H9 (cell line): ENCODE measurements around the gene RMDN2. TPM values are rescaled to one million over a fixed set of nuclear protein-coding genes. Genes with fewer than 3 reads are reported as not detected.

Source experiments
- DNase-seq: peaks from one replicate; pipeline ENCODE4 v3.0.0-alpha.2; 2017
- H2AFZ ChIP-seq: one replicate; pipeline ENCODE4 v1.6.1; 2013; ENCODE audit warnings: mild to moderate bottlenecking, low read length, control low read depth, moderate library complexity
- H2AK5ac ChIP-seq: 2 replicates; pipeline ENCODE4 v1.6.1; 2013; ENCODE audit warnings: low read length, control low read depth, mixed read lengths; ENCODE audit not compliant: insufficient read length
- H2BK120ac ChIP-seq: one replicate; pipeline ENCODE4 v1.6.1; 2013; ENCODE audit warnings: low read depth, mild to moderate bottlenecking, low read length, control low read depth, inconsistent platforms; ENCODE audit not compliant: poor library complexity, severe bottlenecking
- H2BK12ac ChIP-seq: 2 replicates; pipeline ENCODE4 v1.6.1; 2013; ENCODE audit warnings: low read length, control low read depth, mixed read lengths, low read depth; ENCODE audit not compliant: insufficient read length
- H2BK15ac ChIP-seq: 2 replicates; pipeline ENCODE4 v1.6.1; 2013; ENCODE audit warnings: low read depth, low read length, control low read depth
- H2BK20ac ChIP-seq: one replicate; pipeline ENCODE4 v1.6.1; 2013; ENCODE audit warnings: low read depth, mild to moderate bottlenecking, low read length, control low read depth, inconsistent platforms; ENCODE audit not compliant: poor library complexity, severe bottlenecking
- H2BK5ac ChIP-seq: 2 replicates; pipeline ENCODE4 v1.6.1; 2013; ENCODE audit warnings: low read length, control low read depth, mixed read lengths; ENCODE audit not compliant: insufficient read length
- H3K14ac ChIP-seq: 2 replicates; pipeline ENCODE4 v1.6.1; 2013; ENCODE audit warnings: low read length, control low read depth; ENCODE audit not compliant: insufficient read depth
- H3K18ac ChIP-seq: 2 replicates; pipeline ENCODE4 v1.6.1; 2013; ENCODE audit warnings: low read depth, mild to moderate bottlenecking, mixed read lengths, low read length, control low read depth; ENCODE audit not compliant: insufficient read length
- H3K23ac ChIP-seq: 2 replicates; pipeline ENCODE4 v1.6.1; 2013; ENCODE audit warnings: low read length, control low read depth, mixed read lengths, low read depth; ENCODE audit not compliant: insufficient read length
- H3K23me2 ChIP-seq: 2 replicates; pipeline ENCODE4 v1.6.1; 2013; ENCODE audit warnings: low read depth, mild to moderate bottlenecking, mixed read lengths, low read length, control low read depth; ENCODE audit not compliant: insufficient read length, poor library complexity, severe bottlenecking
- H3K27ac ChIP-seq: 2 replicates; pipeline ENCODE4 v1.5.1; 2013; ENCODE audit warnings: low read length, control low read depth, mixed read lengths, low read depth; ENCODE audit not compliant: insufficient read length
- H3K27me3 ChIP-seq: 2 replicates; pipeline ENCODE4 v1.6.1; 2013; ENCODE audit warnings: low read length, control low read depth, inconsistent platforms; ENCODE audit not compliant: insufficient read depth
- H3K4ac ChIP-seq: 2 replicates; pipeline ENCODE4 v1.6.1; 2013; ENCODE audit warnings: low read depth, mild to moderate bottlenecking, control low read depth, inconsistent platforms, low read length, moderate library complexity
- H3K4me1 ChIP-seq: 2 replicates; pipeline ENCODE4 v1.6.1; 2013; ENCODE audit warnings: low read length, control low read depth, inconsistent platforms; ENCODE audit not compliant: insufficient read depth
- H3K4me2 ChIP-seq: 2 replicates; pipeline ENCODE4 v1.6.1; 2013; ENCODE audit warnings: low read length, control low read depth, mixed read lengths; ENCODE audit not compliant: insufficient read length, insufficient read depth
- H3K56ac ChIP-seq: 2 replicates; pipeline ENCODE4 v1.6.1; 2013; ENCODE audit warnings: low read depth, mild to moderate bottlenecking, mixed read lengths, low read length, control low read depth; ENCODE audit not compliant: insufficient read length
- H3K79me1 ChIP-seq: 2 replicates; pipeline ENCODE4 v1.6.1; 2013; ENCODE audit warnings: low read depth, mild to moderate bottlenecking, moderate library complexity, low read length, control low read depth, inconsistent platforms; ENCODE audit not compliant: insufficient read depth, poor library complexity, severe bottlenecking
- H3K79me2 ChIP-seq: 2 replicates; pipeline ENCODE4 v1.6.1; 2013; ENCODE audit warnings: low read length, control low read depth, inconsistent platforms; ENCODE audit not compliant: insufficient read depth
- H3K9ac ChIP-seq: 2 replicates; pipeline ENCODE4 v1.6.1; 2013; ENCODE audit warnings: low read length, control low read depth, mixed read lengths; ENCODE audit not compliant: insufficient read length; ENCODE audit errors: extremely low read depth
- H3K9me3 ChIP-seq: one replicate; pipeline ENCODE4 v1.6.1; 2013; ENCODE audit warnings: low read depth, low read length, inconsistent platforms; ENCODE audit not compliant: control insufficient read depth
- H3T11ph ChIP-seq: one replicate; pipeline ENCODE4 v1.6.1; 2013; ENCODE audit warnings: mild to moderate bottlenecking, low read length, control low read depth, inconsistent platforms
- H4K20me1 ChIP-seq: one replicate; pipeline ENCODE4 v1.6.1; 2013; ENCODE audit not compliant: control insufficient read depth, insufficient read length, insufficient read depth
- H4K5ac ChIP-seq: 2 replicates; pipeline ENCODE4 v1.6.1; 2013; ENCODE audit warnings: low read depth, mild to moderate bottlenecking, mixed read lengths, low read length, control low read depth; ENCODE audit not compliant: insufficient read length
- H4K8ac ChIP-seq: replicated peaks from 2 replicates; pipeline ENCODE4 v1.6.1; 2013; ENCODE audit warnings: low read length, control low read depth, mixed read lengths, low read depth; ENCODE audit not compliant: insufficient read length
- H4K91ac ChIP-seq: 2 replicates; pipeline ENCODE4 v1.6.1; 2013; ENCODE audit warnings: low read depth, mild to moderate bottlenecking, moderate library complexity, mixed read lengths, low read length, control low read depth; ENCODE audit not compliant: insufficient read length
- H3K27ac Mint-ChIP-seq, 3 experiments: 2 replicates in 2 of 3; 3 replicates in 1 of 3; pipeline ENCODE4 v1.8.0; 2020 to 2021; ENCODE audit warnings: mixed read lengths in 3 of 3, mild to moderate bottlenecking in 1 of 3, moderate library complexity in 1 of 3
- H3K27me3 Mint-ChIP-seq: 2 replicates; pipeline ENCODE4 v1.8.0; 2021; ENCODE audit warnings: low read depth, mild to moderate bottlenecking, moderate library complexity, mixed read lengths
- H3K36me3 Mint-ChIP-seq, 3 experiments: 2 replicates in 2 of 3; 3 replicates in 1 of 3; pipeline ENCODE4 v1.8.0; 2020 to 2021; ENCODE audit warnings: low read depth in 3 of 3, mixed read lengths in 3 of 3; ENCODE audit not compliant: insufficient read depth in 1 of 3
- H3K4me1 Mint-ChIP-seq, 2 experiments: 2 replicates each; pipeline ENCODE4 v1.8.0; 2020; ENCODE audit warnings: mixed read lengths in 2 of 2
- H3K4me3 Mint-ChIP-seq, 2 experiments: 2 replicates in 1 of 2; 3 replicates in 1 of 2; pipeline ENCODE4 v1.8.0; 2020 to 2021; ENCODE audit warnings: mild to moderate bottlenecking in 2 of 2, mixed read lengths in 2 of 2, moderate library complexity in 1 of 2
- H3K9me3 Mint-ChIP-seq, 2 experiments: 2 replicates in 1 of 2; 3 replicates in 1 of 2; pipeline ENCODE4 v1.8.0; 2020; ENCODE audit warnings: mild to moderate bottlenecking in 2 of 2, mixed read lengths in 2 of 2, moderate library complexity in 1 of 2
- CTCF ChIP-seq: fragments of 200-600 bp; sonication (generic); conservative IDR thresholded peaks from 3 replicates; pipeline ENCODE4 v1.8.0; 2021; ENCODE audit warnings: antibody characterized with exemption, mild to moderate bottlenecking
- WGBS: extraction: QIAGEN DNeasy Blood & Tissue Kit; methylation state at CpG from one replicate; pipeline ENCODE4 v1.1.7; 2013; ENCODE audit warnings: missing lambda C conversion rate, low lambda C conversion rate, mixed read lengths; ENCODE audit not compliant: insufficient read length; ENCODE audit errors: extremely low coverage; 5-methylcytosine and 5-hydroxymethylcytosine counted together
- total RNA-seq: library from RNA; stranded (reverse); gene quantifications from 2 replicates; pipeline ENCODE4 v1.2.1, GENCODE V29; 2021

Gene RMDN2
- total RNA-seq, 1 experiment from 2014 or later: 2.8 TPM

- Histone ChIP-seq H2BK20ac (no peak overlapping the region), H2BK12ac (no peak overlapping the region), H3K23me2 (no peaks in the 10 kb centered on the region), H2BK5ac (no peak overlapping the region), H2AK5ac (no peak overlapping the region), H3K27me3 (peaks cover 3% of the 10 kb centered on the region; the same call in 1 of the 2 replicates), H3K4me2 (no peak overlapping the region), H4K91ac (no peak overlapping the region), H3T11ph (no peak overlapping the region), H3K23ac (no peak overlapping the region), H2AFZ (no peak overlapping the region), H3K27ac (no peak overlapping the region), H4K20me1 (no peaks in the 10 kb centered on the region), H3K9ac (no peak overlapping the region), H3K14ac (no peak overlapping the region), H2BK120ac (no peak overlapping the region), H3K56ac (no peak overlapping the region), H3K4me1 (0 out of 2 replicates have a peak, but pooled peaks cover 3% of the 10 kb centered on the region), H2BK15ac (no peak overlapping the region), H4K8ac (no peak overlapping the region), H3K79me2 (no peaks in the 10 kb centered on the region), H3K9me3 (no peaks in the 10 kb centered on the region), H4K5ac (no peak overlapping the region), H3K4ac (no peak overlapping the region), H3K18ac (no peak overlapping the region), H3K79me1 (no peaks in the 10 kb centered on the region)
- H3K9me3 Mint-ChIP-seq: no peaks in the 10 kb centered on the region
- no peak overlapping the region for H3K4me3 Mint-ChIP-seq
- DNase-seq: no peak
- no CpG with 5 or more reads among the region's 2 CpGs for WGBS
- peaks cover 14% of the 10 kb centered on the region for H3K27me3 Mint-ChIP-seq
- no peaks in the 10 kb centered on the region for H3K36me3 Mint-ChIP-seq
- no peak overlapping the region for H3K27ac Mint-ChIP-seq
- TF ChIP-seq CTCF: no peak
- peaks cover 2 to 7% of the 10 kb centered on the region in 2 experiments; a peak in 2 of 4 replicates for H3K4me1 Mint-ChIP-seq
Measured at GRCh38 chr2:38033646-38034045, 108.6 kb downstream of the RMDN2 start.
